NCI-H128 (cell line): ENCODE results near the gene DHX30.
"Not testable (repeated sequence)": the region's sequence is repeated elsewhere in the genome, so short reads cannot be mapped to it uniquely, and the experiment has no call there.

Source experiments
- DNase-seq: peaks from one replicate; lab custom pipeline; 2025; ENCODE audit not compliant: unreplicated experiment; lab: John Stamatoyannopoulos, UW

Gene DHX30

DNA sequence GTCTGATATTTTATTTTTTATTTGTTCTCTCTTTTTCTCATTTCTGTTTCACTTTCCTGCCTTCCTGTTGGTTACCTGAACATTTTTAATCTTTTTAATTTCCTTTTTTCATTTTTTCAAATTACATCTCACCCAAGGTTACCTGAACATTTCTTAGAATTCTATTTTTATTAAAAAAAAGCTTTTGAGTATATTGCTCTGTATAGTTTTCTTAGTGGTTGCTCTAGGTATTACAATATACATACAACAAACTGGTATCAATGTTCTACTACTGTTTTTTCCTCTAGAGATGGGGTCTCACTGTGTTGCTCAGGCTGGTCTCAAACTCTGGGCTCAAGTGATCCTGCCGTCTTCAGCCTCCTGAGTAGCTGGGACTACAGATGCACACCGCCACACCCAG, 79.4 kb downstream of the DHX30 start:
- DNase-seq = no peak

DNA sequence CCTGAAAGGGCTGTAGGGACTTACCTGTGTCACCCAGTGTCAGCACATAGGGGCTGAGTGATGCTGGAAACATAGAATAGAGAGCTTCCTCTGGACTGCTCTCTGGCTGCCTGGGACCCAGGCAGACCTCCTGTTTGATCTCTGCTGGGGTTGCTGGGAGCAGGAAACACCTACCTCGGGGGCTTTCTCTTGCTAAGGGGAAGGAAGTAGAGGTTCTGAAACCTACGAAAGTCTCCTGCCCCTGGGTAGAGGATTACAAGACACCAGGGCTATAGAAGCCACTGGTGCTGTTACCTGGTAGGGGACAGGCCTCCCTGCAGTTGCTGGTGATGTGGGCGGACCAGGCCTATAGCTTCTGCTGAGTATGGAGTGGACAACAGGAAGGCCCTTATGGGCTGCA, 81.7 kb downstream of the DHX30 start:
- DNase-seq = no peak

DNA sequence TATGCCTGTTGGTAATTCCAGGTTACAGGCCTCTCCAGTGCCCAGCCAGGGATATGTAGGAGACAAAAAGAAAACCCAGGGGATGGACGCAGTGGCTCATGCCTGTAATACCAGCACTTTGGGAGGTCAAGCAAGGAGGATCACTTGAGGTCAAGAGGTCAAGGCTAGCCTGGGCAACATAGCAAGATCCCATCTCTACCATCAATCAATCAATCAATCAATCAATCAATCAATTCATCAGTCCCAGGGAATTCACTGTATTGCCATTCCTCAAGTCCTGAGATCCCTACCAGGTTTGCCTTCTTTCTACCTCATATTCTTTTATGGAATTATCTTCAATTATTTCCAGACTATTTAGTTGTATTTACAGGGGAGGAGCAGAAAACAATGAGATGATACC, 82.2 kb downstream of the DHX30 start:
- DNase-seq = no peak

DNA sequence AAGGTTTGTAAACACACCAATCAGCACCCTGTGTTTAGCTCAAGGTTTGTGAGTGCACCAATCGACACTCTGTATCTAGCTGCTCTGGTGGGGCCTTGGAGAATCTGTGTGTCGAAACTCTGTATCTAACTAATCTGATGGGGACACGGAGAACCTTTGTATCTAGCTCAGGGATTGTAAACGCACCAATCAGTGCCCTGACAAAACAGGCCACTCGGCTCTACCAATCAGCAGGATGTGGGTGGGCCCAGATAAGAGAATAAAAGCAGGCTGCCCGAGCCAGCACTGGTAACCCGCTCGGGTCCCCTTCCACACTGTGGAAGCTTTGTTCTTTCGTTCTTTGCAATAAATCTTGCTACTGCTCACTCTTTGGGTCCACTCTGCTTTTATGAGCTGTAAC, 85.1 kb downstream of the DHX30 start:
- DNase-seq = not testable (repeated sequence)

DNA sequence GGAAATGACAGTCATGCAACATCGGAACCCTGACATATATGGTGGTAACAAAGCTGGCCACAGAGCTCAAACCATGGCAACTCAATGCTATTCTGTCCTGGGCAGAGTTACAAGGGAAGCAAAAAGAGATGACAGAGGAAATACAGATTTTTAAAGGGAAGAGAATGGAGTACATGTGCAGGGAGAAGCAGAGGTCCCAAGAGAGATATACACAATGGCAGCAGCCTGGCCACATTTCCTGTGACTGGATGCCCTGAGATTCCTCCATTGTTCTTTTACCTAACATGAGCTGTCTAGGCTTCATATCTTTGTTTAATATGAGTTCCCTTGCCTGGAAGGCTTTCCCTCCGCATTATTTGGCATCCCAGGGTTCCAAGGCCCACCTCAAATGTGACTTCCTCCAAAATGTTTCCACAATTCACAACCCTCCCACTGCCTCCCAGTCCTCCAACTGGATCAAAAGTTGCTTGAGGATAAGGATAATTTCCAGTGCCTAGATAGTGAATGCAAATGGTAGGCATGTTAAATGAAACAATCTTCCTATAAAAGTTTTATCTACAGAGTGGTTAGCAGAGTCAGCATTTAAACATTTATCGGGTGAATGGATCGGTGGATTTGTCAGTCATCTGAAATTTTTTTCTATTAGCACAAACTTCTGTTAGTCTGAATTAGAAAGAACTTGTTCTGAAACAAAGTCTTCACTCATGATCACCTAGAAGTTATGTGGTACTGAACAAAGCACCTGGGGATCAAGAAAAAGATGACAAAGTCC, 86.2 kb downstream of the DHX30 start:
- no peak for DNase-seq

DNA sequence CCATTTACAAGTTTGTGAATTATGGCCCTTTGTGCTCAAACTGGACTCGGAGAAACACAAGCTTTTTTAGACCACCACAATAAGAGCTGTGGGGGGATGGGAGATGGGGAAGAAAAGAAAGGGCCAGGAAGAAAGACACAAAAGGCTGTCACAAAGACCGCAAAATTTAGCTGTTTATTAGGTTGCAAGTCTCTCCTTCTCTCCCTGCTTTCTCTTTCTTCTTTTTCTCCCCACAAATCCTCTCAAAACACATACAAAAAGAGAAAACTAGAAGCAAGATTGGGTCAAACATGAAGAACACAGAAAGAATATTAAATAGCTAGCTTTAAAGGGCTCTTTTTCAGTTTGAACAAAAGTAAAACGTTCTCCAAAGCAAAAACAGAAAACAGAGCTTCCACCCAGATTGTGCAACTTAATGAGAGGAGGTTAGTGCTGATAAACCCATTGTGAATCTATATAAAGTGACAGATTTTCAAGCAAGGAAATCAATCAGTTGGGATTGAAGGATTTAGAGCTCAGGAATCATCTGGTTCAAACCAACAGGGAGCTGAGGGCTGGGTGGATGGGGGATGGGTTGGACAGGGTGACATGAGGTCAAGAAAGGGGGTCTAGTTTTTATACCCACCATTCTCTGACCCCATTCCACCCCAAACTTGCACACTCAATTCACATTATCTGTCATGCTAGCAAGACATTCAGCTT, 87.3 kb downstream of the DHX30 start:
- DNase-seq = no peak

DNA sequence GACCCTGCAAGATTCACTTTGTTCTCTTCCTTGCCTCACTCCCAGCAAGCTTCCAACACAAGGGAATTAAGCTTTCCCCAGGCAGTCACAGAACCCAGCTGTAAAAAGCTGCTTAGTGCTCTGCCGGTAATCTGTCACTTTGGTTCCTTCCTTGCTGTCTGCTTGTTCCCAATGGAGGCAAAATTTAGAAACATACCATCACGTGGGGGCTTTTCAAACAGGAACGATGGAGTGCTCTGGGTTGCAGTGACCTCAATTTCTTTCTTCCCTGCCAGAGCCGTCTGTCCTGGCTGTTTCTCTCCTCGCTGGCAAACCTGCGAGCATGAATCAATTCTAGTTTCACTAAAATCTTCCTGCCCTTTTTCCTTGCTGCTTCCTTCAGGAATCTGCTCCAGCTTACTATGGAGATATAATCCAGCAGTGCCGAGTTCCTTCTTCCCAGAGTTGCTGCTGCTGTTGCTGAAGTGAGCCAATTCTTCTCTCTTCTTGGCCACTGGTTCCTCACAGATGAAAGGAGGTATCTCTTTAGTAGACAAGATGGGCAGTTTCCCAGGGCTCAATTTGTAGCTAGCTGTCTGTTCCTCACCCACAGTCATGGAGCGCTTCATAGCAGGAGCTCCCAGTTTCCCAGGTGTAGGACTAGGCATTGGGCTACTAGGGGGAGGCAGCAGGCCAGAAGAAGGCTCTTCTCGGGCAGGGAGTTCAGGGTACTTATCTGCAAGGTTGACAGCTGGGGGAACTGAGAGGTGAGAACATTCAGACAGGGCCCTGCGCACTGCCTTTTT, 88.1 kb downstream of the DHX30 start:
- DNase-seq = no peak

DNA sequence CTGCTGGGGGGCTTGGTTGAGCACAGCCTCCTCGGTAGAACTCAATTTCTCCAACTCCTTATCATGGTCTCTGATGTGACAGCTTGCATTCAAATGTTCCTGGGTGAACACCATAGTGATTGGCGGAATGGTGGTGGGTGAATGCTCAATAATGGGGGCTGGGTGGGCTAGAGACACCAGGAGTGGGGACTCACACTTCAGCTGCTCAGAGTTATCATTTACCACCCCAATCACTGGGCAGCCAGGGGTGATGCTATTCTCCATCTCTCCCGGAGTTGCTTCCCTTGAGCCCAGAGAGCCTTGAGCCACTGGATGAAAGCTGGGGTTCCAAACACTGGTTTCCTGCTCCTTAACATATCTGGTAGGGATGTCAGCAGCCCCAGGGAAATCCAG, 88.7 kb downstream of the DHX30 start:
- DNase-seq = no peak

DNA sequence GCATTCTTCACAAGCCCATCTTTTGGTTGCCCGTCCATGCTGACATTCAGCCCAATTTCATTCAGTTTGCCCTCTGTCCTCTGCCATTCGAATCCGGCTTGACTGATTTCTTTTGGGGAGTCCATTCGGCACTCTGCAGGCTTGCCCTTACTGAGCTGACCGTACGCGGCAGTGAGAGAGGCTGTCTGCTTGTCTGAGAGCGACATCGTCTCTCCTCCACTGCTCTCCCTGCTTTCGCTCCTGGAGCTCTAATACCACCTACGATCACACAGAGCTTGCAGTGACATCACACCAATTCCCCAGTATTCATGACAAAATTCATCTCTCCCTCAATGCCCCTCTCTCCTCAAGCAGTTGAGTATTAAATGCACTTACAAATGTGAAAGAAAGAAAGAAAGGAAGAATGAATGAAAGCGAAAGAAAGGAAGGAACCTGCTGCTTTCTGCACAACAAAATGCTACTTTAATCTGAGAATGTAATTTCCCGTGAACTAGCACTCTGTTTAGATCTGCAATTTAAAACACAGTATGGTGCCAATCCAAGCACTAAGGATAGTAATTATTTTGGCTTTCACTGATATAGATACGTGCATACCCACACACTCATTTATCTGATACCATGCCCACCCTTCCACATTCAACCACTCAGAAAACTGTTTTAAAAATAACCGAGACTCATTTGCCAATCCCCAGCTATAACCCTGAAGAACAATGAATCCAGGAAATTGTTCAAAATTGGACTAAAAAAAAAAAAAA, 89.5 kb downstream of the DHX30 start:
- DNase-seq = no peak

DNA sequence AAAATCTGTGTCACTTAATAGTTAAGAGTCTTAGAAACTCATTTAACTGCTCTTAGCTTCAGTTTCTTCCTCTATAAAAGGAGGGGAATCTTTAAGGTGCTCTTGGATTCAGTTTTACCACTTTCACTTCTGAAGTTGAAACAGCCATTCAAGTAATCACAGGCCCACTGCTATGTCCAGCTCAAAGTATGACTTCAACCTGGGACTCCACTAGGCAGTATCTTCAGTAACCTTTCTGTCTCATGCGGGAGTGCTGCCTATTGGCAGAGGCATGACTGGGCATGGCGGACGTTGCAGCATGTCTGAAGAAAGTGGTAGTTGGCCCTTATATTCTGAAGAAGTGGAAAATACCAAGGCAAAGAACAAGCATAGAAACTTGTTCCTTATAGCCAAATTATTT, 92.3 kb downstream of the DHX30 start:
- no peak for DNase-seq

DNA sequence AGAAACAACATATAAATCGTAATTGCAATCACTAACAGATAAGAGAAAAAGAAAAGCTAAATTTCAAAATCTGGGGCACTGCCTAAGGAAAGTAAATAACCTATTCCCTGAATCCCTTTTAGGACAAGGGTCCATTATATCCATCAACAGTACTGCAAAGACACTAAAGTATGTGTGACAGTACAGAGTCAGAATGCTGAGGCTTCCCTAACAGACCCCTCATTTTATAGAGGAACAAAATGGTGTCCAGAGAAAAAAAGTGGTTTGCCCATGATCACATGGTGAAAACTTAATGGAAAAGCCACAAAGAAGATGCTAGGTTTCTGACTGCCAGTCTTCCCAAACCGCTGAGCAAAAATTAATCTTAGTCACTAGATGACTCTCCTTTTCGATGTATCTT, 93.8 kb downstream of the DHX30 start:
- DNase-seq = no peak

DNA sequence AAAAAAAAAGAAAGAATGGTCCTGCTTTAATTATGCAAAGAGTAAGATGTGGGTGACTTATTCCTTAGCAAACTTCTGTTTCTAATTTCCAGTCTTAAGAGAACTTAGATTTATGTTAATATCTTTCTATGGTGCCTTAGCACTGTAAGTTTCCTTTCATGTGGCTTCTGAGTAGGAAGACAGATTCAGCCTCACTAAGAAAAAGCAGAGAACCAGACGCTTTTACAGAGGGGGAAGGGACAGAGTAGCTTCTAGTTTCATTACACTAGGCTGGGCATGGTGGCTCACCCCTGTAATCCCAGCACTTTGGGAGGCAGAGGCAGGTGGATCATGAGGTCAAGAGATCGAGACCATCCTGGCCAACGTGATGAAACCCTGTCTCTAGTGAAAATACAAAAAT, 95.0 kb downstream of the DHX30 start:
- no peak for DNase-seq

DNA sequence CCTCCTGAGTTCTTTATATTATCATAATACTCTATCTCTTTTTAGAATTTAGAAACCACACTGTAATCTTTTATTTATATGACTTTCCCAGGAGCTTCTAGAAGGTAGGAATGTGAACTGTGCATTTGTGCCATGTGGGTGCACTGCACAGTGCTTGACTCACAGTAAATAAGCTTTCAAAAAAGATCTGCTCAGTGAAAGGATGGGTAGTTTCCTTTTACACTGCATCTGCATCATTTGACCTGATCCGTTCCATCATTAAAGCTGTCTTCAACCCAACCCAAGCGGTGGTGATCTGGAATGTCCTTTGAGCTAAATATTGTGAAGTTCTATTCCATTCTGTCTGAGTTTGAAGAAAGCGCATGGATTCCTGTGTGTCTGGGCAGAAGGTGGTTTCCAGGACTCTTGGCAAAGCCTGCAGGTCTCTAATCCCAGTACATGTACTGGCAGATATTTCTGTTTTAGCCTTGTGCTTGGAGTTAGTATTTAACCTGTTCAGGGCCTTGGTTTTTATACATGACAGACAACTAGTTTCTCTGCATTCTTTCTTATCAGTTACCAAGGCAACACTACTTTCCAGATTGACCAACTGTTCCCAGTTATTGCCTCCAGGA, 96.7 kb downstream of the DHX30 start:
- no peak for DNase-seq
